ENCODE measurements around the gene HIBCH.
A peak's percentile ranks its signal among the peaks of the same experiment; 100 is the strongest.

Gene HIBCH

GRCh38 chr2:190188289-190188688, 131.3 kb downstream of the HIBCH start:
- no peak for DNase-seq (ENCODE audit: low read depth)

DNA sequence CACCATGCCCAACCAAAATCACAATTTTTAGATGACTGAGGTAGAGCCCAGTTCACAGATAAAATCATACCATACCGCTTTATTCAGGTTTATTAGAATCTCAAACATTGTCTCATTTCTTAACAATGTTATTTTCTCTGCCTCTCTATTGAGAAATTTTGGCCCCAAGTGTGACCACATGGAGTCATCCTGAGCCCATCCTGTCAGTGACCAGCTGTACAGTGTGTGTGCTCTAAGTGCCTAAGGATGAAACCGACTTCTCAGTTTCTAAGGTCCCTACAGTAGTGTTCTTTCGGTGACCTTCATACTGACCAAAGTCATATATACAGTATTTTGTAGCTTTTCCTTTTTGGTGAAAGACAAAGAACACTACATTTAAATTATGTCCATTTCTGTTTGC, 133.4 kb downstream of the HIBCH start:
- DNase-seq (ENCODE audit: low read depth), result no peak

- no peak for DNase-seq (ENCODE audit: low read depth)
These were observed 134.2 kb downstream of the HIBCH start for GRCh38 chr2:190185380-190185779.

GRCh38 chr2:190184460-190184859, 135.2 kb downstream of the HIBCH start:
- DNase-seq (ENCODE audit: low read depth), result no peak

DNA sequence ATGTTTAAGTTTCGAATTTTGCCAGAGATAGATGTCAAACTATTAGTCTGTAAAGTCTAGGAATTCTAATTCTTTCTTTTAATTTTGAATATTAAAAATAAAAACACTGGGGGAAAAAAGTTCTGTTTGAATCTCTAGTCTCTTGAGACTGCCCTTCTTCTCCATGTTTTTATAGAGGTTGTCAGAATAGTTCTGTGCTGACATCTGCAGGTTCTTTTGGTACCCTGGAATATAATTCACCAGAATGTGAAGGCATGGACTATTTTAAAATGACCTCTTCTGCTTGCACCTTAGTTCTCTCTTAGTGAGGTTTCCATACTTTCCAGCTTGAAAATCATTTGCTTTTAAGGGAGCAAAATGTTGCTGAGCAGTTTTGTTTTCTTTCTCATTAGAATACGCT, 136.1 kb downstream of the HIBCH start:
- DNase-seq (ENCODE audit: low read depth), result no peak

GRCh38 chr2:190182071-190182524, 137.5 kb downstream of the HIBCH start:
- DNase-seq (ENCODE audit: low read depth), result no peak

DNA sequence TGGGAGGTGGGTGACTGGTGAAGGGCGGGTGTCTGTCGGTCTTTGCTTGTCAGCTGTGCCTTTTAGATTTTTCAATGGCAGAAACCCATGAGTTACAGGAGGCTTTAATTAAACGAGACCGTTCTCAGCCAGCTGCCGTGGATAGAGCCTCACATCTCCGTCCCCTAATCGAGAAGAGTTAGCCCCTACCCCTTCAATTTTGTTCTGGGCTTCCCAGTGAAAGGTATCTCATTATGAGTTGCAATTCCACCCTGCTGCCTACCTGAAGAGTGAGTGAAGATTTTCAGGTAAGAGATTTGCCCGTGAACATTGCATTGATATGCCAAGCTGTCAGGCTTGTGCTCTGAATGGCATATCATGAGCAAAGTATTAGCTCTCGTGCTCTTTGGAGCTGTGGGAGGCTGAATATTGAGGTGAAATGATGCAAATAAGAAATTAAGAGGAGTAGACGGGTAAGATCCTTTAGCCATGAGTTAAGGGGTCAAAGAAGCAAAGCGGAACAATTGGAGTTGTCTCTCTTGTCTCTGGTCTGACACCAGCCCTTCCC, 138.4 kb downstream of the HIBCH start:
- no peak for DNase-seq (ENCODE audit: low read depth)

GRCh38 chr2:190180313-190181122, 139.1 kb downstream of the HIBCH start:
- no peak for DNase-seq (ENCODE audit: low read depth)

GRCh38 chr2:190179754-190180312, 139.8 kb downstream of the HIBCH start:
- DNase-seq (ENCODE audit: low read depth), result no peak

- no peak for DNase-seq (ENCODE audit: low read depth)
These were observed 141.4 kb downstream of the HIBCH start for GRCh38 chr2:190178066-190178722.

DNA sequence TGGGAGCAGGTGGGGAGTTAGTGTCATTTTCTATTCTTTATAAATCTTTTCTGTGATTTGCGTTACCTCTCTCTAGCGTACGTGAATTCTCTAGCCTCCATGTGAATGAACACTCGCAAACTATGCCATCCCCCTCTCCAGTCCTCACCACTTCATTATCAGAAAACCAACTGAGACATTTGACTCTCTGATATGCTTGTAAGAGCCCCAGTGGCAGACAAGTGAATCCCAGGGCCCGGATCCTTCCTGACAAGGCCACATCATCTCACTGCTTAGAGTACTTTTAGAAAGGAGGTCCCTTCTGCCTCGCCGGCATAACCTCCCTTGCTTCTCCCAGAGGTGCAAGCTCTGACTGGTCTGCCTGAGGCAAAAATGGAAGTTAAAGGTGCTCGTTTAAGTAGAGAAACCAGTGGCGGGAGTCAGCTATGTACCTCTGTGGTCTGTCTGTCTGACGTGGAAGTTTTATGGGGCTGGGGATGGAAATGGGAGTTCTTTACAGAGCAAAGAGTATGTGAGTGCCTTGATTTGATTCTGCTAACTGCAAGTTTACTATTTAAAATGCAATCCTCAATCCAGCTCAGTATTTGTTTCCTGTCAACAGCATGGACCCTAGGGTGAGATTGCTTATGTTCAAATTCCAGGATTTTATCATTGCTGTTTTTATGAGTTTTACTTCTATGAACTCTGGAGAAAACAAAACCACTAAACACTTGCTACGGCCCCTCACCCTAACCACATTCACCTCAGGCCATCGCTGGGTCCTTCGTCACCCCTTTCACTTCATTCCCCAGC, 142.2 kb downstream of the HIBCH start:
- no peak for DNase-seq (ENCODE audit: low read depth)

- DNase-seq (ENCODE audit: low read depth), result no peak
These were observed 146.2 kb downstream of the HIBCH start for GRCh38 chr2:190173392-190173791.

GRCh38 chr2:190170673-190171072, 149.0 kb downstream of the HIBCH start:
- DNase-seq (ENCODE audit: low read depth), result peak; percentile 50

DNA sequence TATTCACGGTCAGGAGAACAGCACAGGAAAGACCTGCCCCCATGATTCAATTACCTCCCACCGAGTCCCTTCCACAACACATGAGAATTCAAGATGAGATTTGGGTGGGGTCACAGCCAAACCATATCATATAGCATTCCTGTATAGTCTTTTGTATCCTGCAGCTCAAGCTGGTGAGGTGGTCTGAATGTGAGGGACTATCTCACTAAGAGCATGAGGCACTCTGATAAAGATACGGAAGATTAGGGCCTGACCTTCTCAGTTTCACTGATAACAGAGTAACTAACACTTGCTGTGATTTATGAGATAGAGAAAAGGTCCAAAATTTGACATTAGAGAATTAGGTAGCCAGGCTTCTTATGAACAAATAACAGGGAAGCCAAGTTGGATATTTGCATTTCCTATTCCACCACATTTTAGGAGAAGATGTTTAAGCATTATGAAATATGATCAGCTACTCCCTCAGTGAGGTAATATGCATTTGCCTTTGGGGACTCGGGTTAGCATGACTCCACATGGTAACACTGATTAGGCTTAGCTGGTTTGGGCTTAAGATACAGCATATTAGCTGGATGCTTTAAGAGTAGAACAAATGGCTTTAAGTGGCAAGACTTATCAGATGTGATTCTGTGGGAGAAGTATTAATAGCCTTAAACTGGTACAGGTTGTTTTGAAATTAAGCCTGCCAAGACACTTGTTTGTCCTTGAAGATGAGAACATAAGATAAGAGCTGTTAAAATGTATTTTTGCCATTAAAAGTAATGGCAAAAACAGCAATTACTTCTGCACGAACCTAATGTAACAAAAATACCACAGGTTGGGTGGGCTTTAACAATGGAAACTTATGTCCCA, 150.2 kb downstream of the HIBCH start:
- peak; percentile 18 for DNase-seq (ENCODE audit: low read depth)

GRCh38 chr2:190167702-190168101, 151.9 kb downstream of the HIBCH start:
- DNase-seq (ENCODE audit: low read depth), result no peak

DNA sequence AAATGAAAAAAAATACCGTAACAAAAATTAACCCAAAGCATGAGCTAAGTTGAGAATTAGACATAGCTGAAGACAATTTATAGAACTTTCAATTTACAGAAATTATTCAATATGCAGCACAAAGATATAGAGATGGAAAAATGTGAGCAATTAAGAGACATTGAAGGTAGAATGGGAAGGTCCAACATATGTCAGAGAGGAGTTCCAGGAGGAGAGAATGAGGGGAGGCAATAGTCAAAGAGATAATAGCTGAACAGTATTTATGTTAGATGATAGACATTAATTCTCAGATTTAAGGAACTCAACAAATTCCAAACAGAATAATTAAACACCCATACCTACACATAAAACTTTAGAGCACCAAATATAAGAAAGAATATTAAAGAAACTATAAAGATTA, 154.1 kb downstream of the HIBCH start:
- no peak for DNase-seq (ENCODE audit: low read depth)

- DNase-seq (ENCODE audit: low read depth), result no peak
These were observed 156.8 kb downstream of the HIBCH start for GRCh38 chr2:190162851-190163250.

DNA sequence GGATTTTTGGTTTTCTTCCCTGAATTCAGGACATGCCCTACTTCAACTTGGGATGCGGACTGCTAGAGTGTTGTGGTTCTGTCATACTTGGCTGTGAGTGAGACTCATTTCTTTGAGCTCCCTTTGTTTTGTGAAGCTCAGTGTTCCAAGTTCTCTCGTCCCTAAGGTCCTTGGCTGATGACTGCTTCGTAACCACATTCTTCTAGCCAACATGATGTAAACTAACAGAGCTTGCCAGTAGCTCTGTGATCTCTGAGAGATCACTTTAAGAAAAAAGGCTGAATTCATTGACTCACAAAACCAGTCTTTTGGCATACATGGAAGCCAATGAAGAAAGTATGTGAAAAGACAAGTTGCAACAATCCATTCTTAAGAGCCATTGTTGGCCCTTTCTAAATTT, 160.2 kb downstream of the HIBCH start:
- DNase-seq (ENCODE audit: low read depth), result no peak

- DNase-seq (ENCODE audit: low read depth), result no peak
These were observed 160.7 kb downstream of the HIBCH start for GRCh38 chr2:190158798-190159434.
